Trophoblast cell (in vitro differentiated cells and primary cell): ENCODE data around the gene PPAT.

ENCODE experiments used
- DNase-seq, 2 donors: peaks; one replicate each; pipeline ENCODE4 v3.0.0-alpha.2; 2016
- H2AFZ ChIP-seq: 2 replicates; pipeline ENCODE4 v1.6.1; 2013; ENCODE audit warnings: low read length, moderate library complexity, mild to moderate bottlenecking; ENCODE audit not compliant: insufficient read depth, poor library complexity
- H2AK5ac ChIP-seq: 2 replicates; pipeline ENCODE4 v1.6.1; 2013; ENCODE audit warnings: mild to moderate bottlenecking, low read length
- H2BK120ac ChIP-seq: 2 replicates; pipeline ENCODE4 v1.6.1; 2013; ENCODE audit warnings: low read length, mild to moderate bottlenecking, moderate library complexity; ENCODE audit not compliant: insufficient read depth, poor library complexity
- H2BK12ac ChIP-seq: 2 replicates; pipeline ENCODE4 v1.6.1; 2013; ENCODE audit warnings: mild to moderate bottlenecking, low read length, moderate library complexity
- H2BK5ac ChIP-seq: 2 replicates; pipeline ENCODE4 v1.6.1; 2013; ENCODE audit warnings: low read length, low read depth, moderate library complexity, mild to moderate bottlenecking; ENCODE audit not compliant: poor library complexity
- H3K14ac ChIP-seq: 2 replicates; pipeline ENCODE4 v1.6.1; 2013; ENCODE audit warnings: mild to moderate bottlenecking, low read length
- H3K18ac ChIP-seq: 2 replicates; pipeline ENCODE4 v1.6.1; 2013; ENCODE audit warnings: mild to moderate bottlenecking, low read length
- H3K23ac ChIP-seq: 2 replicates; pipeline ENCODE4 v1.6.1; 2013; ENCODE audit warnings: low read length
- H3K27ac ChIP-seq: 2 replicates; pipeline ENCODE4 v1.5.1; 2013; ENCODE audit warnings: low read depth, mild to moderate bottlenecking, inconsistent platforms, low read length, moderate library complexity
- H3K27me3 ChIP-seq: 2 replicates; pipeline ENCODE4 v1.6.1; 2013; ENCODE audit warnings: inconsistent platforms, mild to moderate bottlenecking, low read length, moderate library complexity; ENCODE audit not compliant: insufficient read depth
- H3K36me3 ChIP-seq, 2 experiments: 1 replicate in 1 of 2; 2 replicates in 1 of 2; pipeline ENCODE4 v1.6.1; 2013; ENCODE audit warnings: low read length in 2 of 2, mild to moderate bottlenecking in 2 of 2, moderate library complexity in 1 of 2; ENCODE audit not compliant: insufficient read depth in 2 of 2, control insufficient read depth in 1 of 2
- H3K4ac ChIP-seq: 2 replicates; pipeline ENCODE4 v1.6.1; 2013; ENCODE audit warnings: low read depth, mild to moderate bottlenecking, low read length, moderate library complexity
- H3K4me1 ChIP-seq, 2 experiments: 1 replicate in 1 of 2; 2 replicates in 1 of 2; pipeline ENCODE4 v1.6.1; 2013; ENCODE audit warnings: low read length in 2 of 2, mild to moderate bottlenecking in 2 of 2, moderate library complexity in 1 of 2; ENCODE audit not compliant: insufficient read depth in 2 of 2, control insufficient read depth in 1 of 2
- H3K4me2 ChIP-seq: 2 replicates; pipeline ENCODE4 v1.6.1; 2013; ENCODE audit warnings: inconsistent platforms, mild to moderate bottlenecking, low read length, moderate library complexity
- H3K4me3 ChIP-seq: 2 replicates; pipeline ENCODE4 v1.5.1; 2013; ENCODE audit warnings: mild to moderate bottlenecking, low read depth, low read length, inconsistent platforms
- H3K79me1 ChIP-seq: one replicate; pipeline ENCODE4 v1.6.1; 2013; ENCODE audit warnings: low read length
- H3K79me2 ChIP-seq: 2 replicates; pipeline ENCODE4 v1.6.1; 2013; ENCODE audit warnings: low read length, mild to moderate bottlenecking; ENCODE audit not compliant: control insufficient read depth, insufficient read depth, poor library complexity
- H3K9ac ChIP-seq: 2 replicates; pipeline ENCODE4 v1.6.1; 2013; ENCODE audit warnings: mild to moderate bottlenecking, low read length
- H3K9me3 ChIP-seq: 2 replicates; pipeline ENCODE4 v1.6.1; 2013; ENCODE audit warnings: low read depth, mild to moderate bottlenecking, control low read depth, inconsistent platforms, low read length; ENCODE audit not compliant: insufficient read depth
- H4K12ac ChIP-seq: 2 replicates; pipeline ENCODE4 v1.6.1; 2013; ENCODE audit warnings: low read depth, mild to moderate bottlenecking, low read length, moderate library complexity
- H4K8ac ChIP-seq: 2 replicates; pipeline ENCODE4 v1.6.1; 2013; ENCODE audit warnings: low read depth, mild to moderate bottlenecking, low read length, moderate library complexity
- H4K91ac ChIP-seq: one replicate; pipeline ENCODE4 v1.6.1; 2013; ENCODE audit warnings: low read depth, mild to moderate bottlenecking, low read length, moderate library complexity
- WGBS: extraction: QIAGEN DNeasy Blood & Tissue Kit; methylation state at CpG from one replicate; pipeline ENCODE4 v1.1.7; 2013; ENCODE audit warnings: missing lambda C conversion rate; ENCODE audit not compliant: insufficient read length, insufficient coverage; ENCODE audit errors: extremely low coverage; 5-methylcytosine and 5-hydroxymethylcytosine counted together

Gene PPAT

GRCh38 chr4:56427179-56427578 lies 8.2 kb downstream of the PPAT start:
- H2BK5ac ChIP-seq, result no peak overlapping the region

GRCh38 chr4:56426273-56426672 lies 9.1 kb downstream of the PPAT start:
- no peak overlapping the region for H3K4me3 ChIP-seq
- DNase-seq, result no peak
- no peak overlapping the region for H2BK120ac ChIP-seq
- H2AFZ ChIP-seq, result no peak overlapping the region
- H3K27me3 ChIP-seq, result no peaks in the 10 kb centered on the region
- H3K36me3 ChIP-seq, result no peaks in the 10 kb centered on the region
- H3K9me3 ChIP-seq, result no peaks in the 10 kb centered on the region
- no peak overlapping the region for H2BK5ac ChIP-seq
- H4K8ac ChIP-seq, result no peak overlapping the region
- no peak overlapping the region for H2BK12ac ChIP-seq
- H3K4me2 ChIP-seq, result no peak overlapping the region
- WGBS, result no CpG with 5 or more reads among the region's 6 CpGs
- H3K23ac ChIP-seq, result no peak overlapping the region
- no peaks in the 10 kb centered on the region for H3K4me1 ChIP-seq
- no peak overlapping the region for H3K14ac ChIP-seq
- no peaks in the 10 kb centered on the region for H3K79me1 ChIP-seq
- H3K79me2 ChIP-seq, result peaks cover 1% of the 10 kb centered on the region
- no peak overlapping the region for H4K91ac ChIP-seq
- no peak overlapping the region for H2AK5ac ChIP-seq
- H3K18ac ChIP-seq, result no peak overlapping the region
- no peak overlapping the region for H3K4ac ChIP-seq
- H3K9ac ChIP-seq, result no peak overlapping the region
- H4K12ac ChIP-seq, result no peak overlapping the region
- no peak overlapping the region for H3K27ac ChIP-seq

More at GRCh38 chr4:56427179-56427578, 8.2 kb downstream of the PPAT start:
- no peak for DNase-seq
- no peak overlapping the region for H2BK120ac ChIP-seq
- H3K27me3 ChIP-seq, result no peaks in the 10 kb centered on the region
- no peak overlapping the region for H4K91ac ChIP-seq
- H3K4me2 ChIP-seq, result no peak overlapping the region
- H3K27ac ChIP-seq, result no peak overlapping the region
- no peak overlapping the region for H3K4me3 ChIP-seq
- no peaks in the 10 kb centered on the region for H3K4me1 ChIP-seq
- H4K8ac ChIP-seq, result no peak overlapping the region
- H2AFZ ChIP-seq, result no peak overlapping the region
- no peaks in the 10 kb centered on the region for H3K36me3 ChIP-seq
- H2AK5ac ChIP-seq, result no peak overlapping the region
- H3K23ac ChIP-seq, result no peak overlapping the region
- H3K4ac ChIP-seq, result no peak overlapping the region
- H3K9ac ChIP-seq, result no peak overlapping the region
- H2BK12ac ChIP-seq, result no peak overlapping the region
- H3K9me3 ChIP-seq, result no peaks in the 10 kb centered on the region
- no CpG with 5 or more reads among the region's 1 CpG for WGBS
- H3K79me1 ChIP-seq, result no peaks in the 10 kb centered on the region
- H4K12ac ChIP-seq, result no peak overlapping the region
- H3K18ac ChIP-seq, result no peak overlapping the region
- H3K79me2 ChIP-seq, result peaks cover 1% of the 10 kb centered on the region
- H3K14ac ChIP-seq, result no peak overlapping the region

GRCh38 chr4:56425518-56425917 lies 9.9 kb downstream of the PPAT start:
- no peak overlapping the region for H3K4ac ChIP-seq
- H2AK5ac ChIP-seq, result no peak overlapping the region
- no peak overlapping the region for H3K23ac ChIP-seq
- no peak overlapping the region for H3K18ac ChIP-seq
- no peak overlapping the region for H4K91ac ChIP-seq
- H3K4me2 ChIP-seq, result no peak overlapping the region
- no peaks in the 10 kb centered on the region for H3K4me1 ChIP-seq
- no peak overlapping the region for H2BK12ac ChIP-seq
- H3K9ac ChIP-seq, result no peak overlapping the region
- H2BK5ac ChIP-seq, result no peak overlapping the region
- H3K9me3 ChIP-seq, result no peaks in the 10 kb centered on the region
- peaks cover 1% of the 10 kb centered on the region for H3K79me2 ChIP-seq
- DNase-seq, result no peak
- no peaks in the 10 kb centered on the region for H3K79me1 ChIP-seq
- H4K8ac ChIP-seq, result no peak overlapping the region
- no peak overlapping the region for H2BK120ac ChIP-seq
- no peak overlapping the region for H3K27ac ChIP-seq
- H2AFZ ChIP-seq, result no peak overlapping the region
- H3K36me3 ChIP-seq, result no peaks in the 10 kb centered on the region
- no CpG with 5 or more reads among the region's 3 CpGs for WGBS
- no peak overlapping the region for H4K12ac ChIP-seq
- no peak overlapping the region for H3K14ac ChIP-seq
- no peaks in the 10 kb centered on the region for H3K27me3 ChIP-seq
- no peak overlapping the region for H3K4me3 ChIP-seq

GRCh38 chr4:56424697-56425514 lies 10.5 kb downstream of the PPAT start:
- Histone ChIP-seq H2AFZ (no peak overlapping the region), H3K23ac (no peak overlapping the region), H2AK5ac (no peak overlapping the region), H3K18ac (no peak overlapping the region), H3K9ac (no peak overlapping the region), H4K8ac (no peak overlapping the region), H3K9me3 (no peaks in the 10 kb centered on the region), H2BK120ac (no peak overlapping the region), H3K27ac (no peak overlapping the region), H3K27me3 (no peaks in the 10 kb centered on the region), H2BK5ac (no peak overlapping the region), H3K36me3 (no peaks in the 10 kb centered on the region), H4K12ac (no peak overlapping the region), H3K79me2 (no peaks in the 10 kb centered on the region), H3K14ac (no peak overlapping the region), H3K4me3 (no peak overlapping the region), H3K79me1 (no peaks in the 10 kb centered on the region), H2BK12ac (no peak overlapping the region), H3K4me2 (no peak overlapping the region), H3K4ac (no peak overlapping the region), H4K91ac (no peak overlapping the region), H3K4me1 (no peaks in the 10 kb centered on the region)
- no CpG with 5 or more reads among the region's 5 CpGs for WGBS
- DNase-seq, result peak; percentile 25 to 68
